LNCaP clone FGC (cell line): Measurements from ENCODE around the gene SMIM35.

Source experiments
- DNase-seq: peaks from one replicate; pipeline ENCODE4 v3.0.0-alpha.2; 2011; ENCODE audit warnings: low read depth
- H3K4me3 ChIP-seq: 2 replicates; pipeline ENCODE4 v1.5.1; 2011; ENCODE audit warnings: mild to moderate bottlenecking, low read depth, low read length, control low read depth
- CTCF ChIP-seq: IDR thresholded peaks from 2 replicates; pipeline ENCODE4 v1.5.1; 2012; ENCODE audit warnings: mild to moderate bottlenecking; ENCODE audit not compliant: control insufficient read depth, insufficient read depth; ENCODE audit errors: extremely low read depth

SMIM35 gene

GRCh38 chr11:118129471-118130172 lies 42.9 kb upstream of the SMIM35 start:
- DNase-seq, result no peak
- no peak for TF ChIP-seq CTCF
- no peak overlapping the region for H3K4me3 ChIP-seq

- DNase-seq, result no peak
- TF ChIP-seq CTCF, result no peak
- no peak overlapping the region for H3K4me3 ChIP-seq
Measured at GRCh38 chr11:118128721-118129470, 42.1 kb upstream of the SMIM35 start.

- H3K4me3 ChIP-seq, result no peak overlapping the region
- TF ChIP-seq CTCF, result no peak
- no peak for DNase-seq
Measured at GRCh38 chr11:118128310-118128709, 41.5 kb upstream of the SMIM35 start.

- TF ChIP-seq CTCF, result no peak
- H3K4me3 ChIP-seq, result no peak overlapping the region
- DNase-seq, result no peak
Measured at GRCh38 chr11:118126082-118126838, 39.5 kb upstream of the SMIM35 start.

- DNase-seq, result no peak
- H3K4me3 ChIP-seq, result no peak overlapping the region
- no peak for TF ChIP-seq CTCF
Measured at GRCh38 chr11:118124929-118125535, 38.3 kb upstream of the SMIM35 start.

- H3K4me3 ChIP-seq, result no peak overlapping the region
- no peak for DNase-seq
- TF ChIP-seq CTCF, result no peak
Measured at GRCh38 chr11:118120793-118121192, 34.0 kb upstream of the SMIM35 start.
